Fibroblast of pulmonary artery (primary cell): ENCODE measurements around the gene RAB3A.
A peak's percentile ranks its signal among the peaks of the same experiment; 100 is the strongest.

ENCODE experiments used
- DNase-seq: peaks from one replicate; pipeline ENCODE4 v3.0.0-alpha.2; 2010; ENCODE audit warnings: low read depth
- H3K4me3 ChIP-seq: replicated peaks from 2 replicates; pipeline ENCODE4 v1.5.1; 2011; ENCODE audit warnings: low read depth, mild to moderate bottlenecking, control low read depth, low read length, moderate library complexity
- TF ChIP-seq, protein P1 (sequence below): IDR thresholded peaks from 2 replicates; pipeline ENCODE4 v1.5.1; 2011; ENCODE audit warnings: mild to moderate bottlenecking, control low read depth, low read length, inconsistent platforms; ENCODE audit errors: missing control alignments

RAB3A gene

DNA sequence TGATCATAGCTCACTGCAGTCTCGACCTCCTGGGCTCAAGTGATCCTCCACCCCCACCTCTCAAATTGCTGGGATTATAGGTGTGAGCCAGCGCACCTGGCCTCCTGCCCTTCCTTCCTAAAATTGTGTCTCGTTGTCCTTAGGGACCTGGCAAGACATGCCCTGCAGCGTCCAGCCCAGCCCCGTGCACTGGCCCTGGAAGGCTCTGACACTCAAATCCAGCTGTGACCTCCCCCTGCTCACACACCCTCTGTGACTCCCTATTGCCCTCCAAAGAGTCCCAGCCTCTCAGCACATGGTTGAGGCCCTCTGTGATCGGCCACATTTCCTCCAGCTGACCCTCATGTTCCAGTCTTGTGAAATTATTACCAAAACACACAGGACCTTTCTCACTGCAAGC lies 5.9 kb downstream of the RAB3A start:
- no peak for DNase-seq
- no peak overlapping the region for H3K4me3 ChIP-seq
- TF ChIP-seq, protein P1, sequence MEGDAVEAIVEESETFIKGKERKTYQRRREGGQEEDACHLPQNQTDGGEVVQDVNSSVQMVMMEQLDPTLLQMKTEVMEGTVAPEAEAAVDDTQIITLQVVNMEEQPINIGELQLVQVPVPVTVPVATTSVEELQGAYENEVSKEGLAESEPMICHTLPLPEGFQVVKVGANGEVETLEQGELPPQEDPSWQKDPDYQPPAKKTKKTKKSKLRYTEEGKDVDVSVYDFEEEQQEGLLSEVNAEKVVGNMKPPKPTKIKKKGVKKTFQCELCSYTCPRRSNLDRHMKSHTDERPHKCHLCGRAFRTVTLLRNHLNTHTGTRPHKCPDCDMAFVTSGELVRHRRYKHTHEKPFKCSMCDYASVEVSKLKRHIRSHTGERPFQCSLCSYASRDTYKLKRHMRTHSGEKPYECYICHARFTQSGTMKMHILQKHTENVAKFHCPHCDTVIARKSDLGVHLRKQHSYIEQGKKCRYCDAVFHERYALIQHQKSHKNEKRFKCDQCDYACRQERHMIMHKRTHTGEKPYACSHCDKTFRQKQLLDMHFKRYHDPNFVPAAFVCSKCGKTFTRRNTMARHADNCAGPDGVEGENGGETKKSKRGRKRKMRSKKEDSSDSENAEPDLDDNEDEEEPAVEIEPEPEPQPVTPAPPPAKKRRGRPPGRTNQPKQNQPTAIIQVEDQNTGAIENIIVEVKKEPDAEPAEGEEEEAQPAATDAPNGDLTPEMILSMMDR: no peak

DNA sequence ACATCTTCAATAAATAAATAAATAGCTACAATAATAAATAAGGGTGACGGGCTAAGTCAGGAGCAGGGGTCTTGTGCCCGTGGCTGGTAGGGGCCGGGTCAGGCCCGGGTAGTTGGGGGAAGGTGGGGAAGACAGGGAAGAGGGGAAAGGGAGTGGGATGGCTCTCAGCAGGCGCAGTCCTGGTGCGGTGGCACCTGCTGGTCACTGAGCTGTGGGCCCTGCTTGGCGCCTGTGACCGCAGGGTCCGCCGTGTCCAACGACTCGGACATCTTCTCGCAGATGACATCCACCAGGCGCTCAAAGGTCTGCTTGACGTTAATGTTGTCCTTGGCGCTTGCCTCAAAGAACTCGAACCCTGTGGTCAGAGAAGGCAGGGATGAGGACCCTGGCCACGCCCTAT lies 6.5 kb downstream of the RAB3A start:
- no peak overlapping the region for H3K4me3 ChIP-seq
- no peak for DNase-seq
- TF ChIP-seq, protein P1: no peak

DNA sequence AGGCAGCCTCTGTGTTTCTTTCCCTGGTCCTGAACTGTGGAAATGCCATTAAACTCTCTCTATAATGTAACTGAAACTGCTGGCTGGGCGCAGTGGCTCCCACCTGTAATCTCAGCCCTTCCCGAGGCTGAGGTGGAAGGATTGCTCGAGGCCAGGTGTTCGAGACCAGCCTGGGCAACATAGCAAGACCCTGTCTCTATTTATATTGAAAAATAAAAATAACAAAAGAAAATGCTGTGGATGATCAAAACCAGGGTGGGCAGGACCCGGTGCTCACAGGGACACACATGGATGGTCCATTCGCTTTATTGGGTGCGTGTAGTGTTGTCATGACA lies 7.4 kb downstream of the RAB3A start:
- H3K4me3 ChIP-seq: no peak overlapping the region
- no peak for DNase-seq
- TF ChIP-seq, protein P1: no peak

- DNase-seq: peak; percentile 56
- peak overlapping the region; percentile 82 for H3K4me3 ChIP-seq
Observed at GRCh38 chr19:18194554-18195238, 9.1 kb downstream of the RAB3A start.

DNA sequence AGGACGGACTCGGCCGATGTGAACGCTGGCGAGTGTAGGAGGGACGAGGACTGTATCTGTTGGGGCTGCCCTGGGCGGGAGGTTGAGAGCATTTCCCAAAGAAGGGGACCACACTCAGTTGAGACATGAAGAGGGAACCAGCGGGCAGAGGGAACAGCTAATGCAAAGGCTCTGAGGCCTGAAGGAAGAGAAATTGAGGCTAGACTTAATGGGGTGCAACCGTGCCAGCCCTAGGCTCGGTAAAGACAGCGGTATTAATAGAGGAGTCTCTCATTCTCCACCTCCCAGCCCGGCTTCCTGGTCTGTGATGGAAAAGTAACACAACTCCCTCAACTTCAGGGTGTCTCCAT lies 9.7 kb downstream of the RAB3A start:
- no peak for DNase-seq
- peak overlapping the region; percentile 82 for H3K4me3 ChIP-seq
- TF ChIP-seq, protein P1: no peak

More at GRCh38 chr19:18194554-18195238, 9.1 kb downstream of the RAB3A start:
- TF ChIP-seq, protein P1: no peak

GRCh38 chr19:18193388-18194180 lies 10.3 kb downstream of the RAB3A start:
- TF ChIP-seq, protein P1: no peak
- peak overlapping the region; percentile 82 for H3K4me3 ChIP-seq
- no peak for DNase-seq
